ENCODE data around the gene TMEM132A.
A peak's percentile ranks its signal among the peaks of the same experiment; 100 is the strongest.

TMEM132A gene

GRCh38 chr11:60924110-60924905, at the start of gene TMEM132A:
TMEM132A (plus strand) TSS chr11:60924460; CDS start chr11:60924634, 174 bp downstream.
- peak; percentile 33 for DNase-seq

GRCh38 chr11:60875366-60876167, 48.7 kb upstream of the TMEM132A start:
- no peak for DNase-seq

DNA sequence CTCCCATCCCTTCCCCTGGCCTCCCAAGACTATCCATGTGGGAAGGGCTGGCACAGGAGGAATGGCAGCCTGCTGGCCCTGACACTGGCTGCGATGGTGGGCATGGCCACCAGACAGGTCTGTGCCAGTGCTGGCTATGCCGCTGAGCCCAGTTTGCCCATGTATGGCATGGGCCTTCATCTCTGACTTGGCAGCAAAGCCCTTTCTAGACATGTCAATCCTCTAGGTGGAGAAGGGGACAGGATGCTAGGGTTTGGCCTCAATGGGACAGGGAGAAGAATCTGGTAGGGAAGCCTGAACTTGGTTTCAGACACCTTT, 48.1 kb upstream of the TMEM132A start:
- DNase-seq, result no peak

DNA sequence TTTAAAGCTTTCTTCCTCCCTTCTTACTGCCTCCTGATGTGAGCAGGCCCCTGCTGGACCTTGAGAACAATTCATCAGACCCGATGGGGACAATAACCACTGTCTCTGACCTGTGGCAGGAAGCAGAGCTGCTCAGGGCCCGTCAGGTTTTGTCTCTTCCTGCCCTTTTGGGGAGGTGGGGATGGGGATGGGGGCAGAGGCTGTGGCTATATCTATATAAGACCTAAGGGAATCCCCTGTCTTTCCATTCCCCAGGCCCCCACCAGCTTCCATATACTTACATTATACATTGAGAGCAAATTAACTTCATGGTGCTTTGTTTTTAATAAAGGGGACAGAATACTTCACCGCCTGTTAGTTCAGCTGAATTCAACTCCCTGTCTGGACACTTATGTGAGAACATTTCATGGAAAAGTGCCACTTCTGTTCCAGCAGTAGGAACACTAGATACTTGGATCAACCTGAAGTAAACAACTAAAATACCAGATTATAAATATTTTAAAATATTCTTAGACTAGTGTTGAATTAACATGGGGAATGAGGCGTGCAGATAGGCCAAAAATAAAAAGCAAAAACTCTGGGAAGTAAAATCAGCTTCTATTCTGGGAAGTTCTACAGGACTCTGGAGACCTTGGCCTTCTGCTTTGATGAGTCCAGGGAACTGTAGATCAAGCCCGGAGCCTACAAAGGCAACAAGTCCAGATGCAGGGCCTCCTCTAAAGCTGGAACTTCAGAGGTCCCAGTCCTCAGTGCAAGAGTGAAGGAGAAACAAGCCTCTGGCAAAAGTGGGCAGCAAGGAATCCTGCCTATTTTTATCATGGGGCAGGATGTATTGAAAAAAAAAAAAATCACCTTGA, 45.8 kb upstream of the TMEM132A start:
- DNase-seq, result no peak

DNA sequence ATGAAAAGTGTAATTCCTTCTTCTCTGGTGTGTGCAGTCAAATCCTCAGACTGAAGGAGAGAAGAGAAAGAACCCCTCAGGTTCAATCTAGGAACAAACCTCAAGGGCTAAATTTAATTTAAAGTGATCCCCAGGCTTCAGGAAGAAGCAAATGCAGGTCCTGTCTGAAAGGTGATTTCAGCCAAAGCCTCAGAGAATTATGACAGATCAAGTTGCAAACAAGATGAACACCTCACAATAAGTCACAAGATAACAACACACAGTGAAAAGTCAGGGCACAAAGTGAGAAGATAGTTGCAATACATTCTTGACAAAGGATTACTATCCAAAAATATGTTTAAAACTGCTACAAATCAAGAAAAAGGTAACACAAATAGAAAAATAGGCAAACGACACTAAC, 45.2 kb upstream of the TMEM132A start:
- no peak for DNase-seq

- DNase-seq, result no peak
Measured at GRCh38 chr11:60879971-60880588, 44.2 kb upstream of the TMEM132A start.

GRCh38 chr11:60880643-60881282, 43.5 kb upstream of the TMEM132A start:
- DNase-seq, result peak; percentile 83

GRCh38 chr11:60887556-60887955, 36.7 kb upstream of the TMEM132A start:
- DNase-seq, result peak; percentile 68

- DNase-seq, result no peak
Measured at GRCh38 chr11:60889869-60890311, 34.4 kb upstream of the TMEM132A start.

GRCh38 chr11:60890696-60891095, 33.6 kb upstream of the TMEM132A start:
- DNase-seq, result no peak

GRCh38 chr11:60891103-60891741, 33.0 kb upstream of the TMEM132A start:
- DNase-seq, result no peak

DNA sequence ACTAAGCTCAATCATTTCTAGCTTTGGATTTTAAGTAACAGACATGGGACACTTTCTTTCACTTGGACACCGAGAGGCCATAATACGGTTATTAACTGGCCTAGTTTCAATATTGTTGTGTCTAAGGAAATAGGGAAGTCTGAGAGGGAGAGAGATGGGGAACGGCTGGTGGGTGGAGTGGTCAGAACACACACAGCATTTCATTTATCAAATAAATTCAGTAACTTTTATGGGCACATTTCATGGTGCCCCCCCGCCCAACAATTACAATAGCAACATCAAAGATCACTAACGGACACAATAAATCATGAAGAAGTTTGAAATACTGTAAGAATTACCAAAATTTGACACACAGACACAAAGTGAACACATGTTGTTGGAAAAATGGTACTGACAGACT, 28.6 kb upstream of the TMEM132A start:
- DNase-seq, result no peak

- DNase-seq, result no peak
Measured at GRCh38 chr11:60897496-60897895, 26.8 kb upstream of the TMEM132A start.

DNA sequence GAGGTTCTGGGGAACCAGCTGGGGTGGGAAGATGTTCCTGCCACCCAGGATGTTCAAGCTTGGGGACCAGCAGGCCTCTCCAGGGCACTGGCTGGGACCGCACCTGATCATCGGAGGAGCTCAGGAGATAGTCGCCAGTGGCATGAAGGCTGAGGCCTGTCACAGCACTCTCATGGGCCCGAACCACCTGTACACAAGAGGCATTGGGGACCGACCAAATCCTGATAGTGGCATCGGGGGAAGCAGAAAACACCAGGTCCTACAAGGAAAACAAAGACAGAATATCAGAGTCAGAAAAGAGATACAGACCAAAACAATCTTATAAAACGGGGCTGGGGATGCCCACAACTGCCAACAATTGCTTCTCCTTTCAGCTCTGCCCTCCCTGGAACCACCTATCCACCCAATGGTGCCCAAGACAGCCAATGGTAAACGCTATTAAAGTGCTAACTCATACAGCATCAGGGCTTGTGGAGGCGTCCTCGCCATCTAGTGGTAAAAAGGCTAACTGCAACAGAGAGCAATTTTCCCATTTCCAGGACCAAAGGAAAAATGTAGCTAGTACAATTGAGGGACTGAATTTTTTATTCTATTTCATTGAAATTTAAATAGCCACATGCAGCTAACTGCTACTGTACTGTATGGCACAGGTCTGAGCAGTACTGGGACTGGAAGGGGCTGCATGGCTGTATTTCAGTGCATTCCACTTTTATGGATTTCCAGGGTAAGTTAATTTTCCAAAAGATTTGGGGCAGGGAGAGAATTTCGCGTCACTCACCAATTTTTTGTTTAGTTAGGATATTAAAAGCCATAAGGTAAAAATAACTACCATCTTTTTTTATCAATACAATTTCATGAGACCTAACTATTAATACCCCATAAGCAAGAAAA, 25.0 kb upstream of the TMEM132A start:
- peak; percentile 26 for DNase-seq

DNA sequence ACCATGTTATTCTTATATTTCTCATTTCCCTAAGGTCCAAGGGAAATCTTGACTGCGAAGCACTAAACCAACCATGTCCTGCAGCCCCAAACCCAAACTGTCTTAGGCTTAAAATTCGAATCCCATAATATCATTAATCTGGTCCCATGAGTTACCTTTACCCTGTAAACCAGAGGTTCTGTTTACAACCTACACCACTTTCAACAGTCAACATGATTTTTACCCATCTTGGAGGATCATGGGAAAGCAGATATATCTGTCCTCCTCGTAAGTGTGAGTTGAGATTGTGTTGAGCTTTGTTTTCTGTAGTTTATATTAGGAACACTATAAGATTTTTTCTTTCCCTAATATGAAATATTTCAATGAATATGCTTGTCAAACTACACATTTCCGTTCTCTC, 24.3 kb upstream of the TMEM132A start:
- DNase-seq, result no peak

GRCh38 chr11:60900673-60901404, 23.4 kb upstream of the TMEM132A start:
- no peak for DNase-seq

- no peak for DNase-seq
Measured at GRCh38 chr11:60902625-60903024, 21.6 kb upstream of the TMEM132A start.

GRCh38 chr11:60905047-60905446, 19.2 kb upstream of the TMEM132A start:
- no peak for DNase-seq

- DNase-seq, result no peak
Measured at GRCh38 chr11:60905551-60906113, 18.6 kb upstream of the TMEM132A start.

Measured in DMS153 (cell line).